ENCODE data around the gene NFATC1.

GRCh38 chr18:79523206-79523735, 127.5 kb downstream of the NFATC1 start:
- TF ChIP-seq, protein P1, sequence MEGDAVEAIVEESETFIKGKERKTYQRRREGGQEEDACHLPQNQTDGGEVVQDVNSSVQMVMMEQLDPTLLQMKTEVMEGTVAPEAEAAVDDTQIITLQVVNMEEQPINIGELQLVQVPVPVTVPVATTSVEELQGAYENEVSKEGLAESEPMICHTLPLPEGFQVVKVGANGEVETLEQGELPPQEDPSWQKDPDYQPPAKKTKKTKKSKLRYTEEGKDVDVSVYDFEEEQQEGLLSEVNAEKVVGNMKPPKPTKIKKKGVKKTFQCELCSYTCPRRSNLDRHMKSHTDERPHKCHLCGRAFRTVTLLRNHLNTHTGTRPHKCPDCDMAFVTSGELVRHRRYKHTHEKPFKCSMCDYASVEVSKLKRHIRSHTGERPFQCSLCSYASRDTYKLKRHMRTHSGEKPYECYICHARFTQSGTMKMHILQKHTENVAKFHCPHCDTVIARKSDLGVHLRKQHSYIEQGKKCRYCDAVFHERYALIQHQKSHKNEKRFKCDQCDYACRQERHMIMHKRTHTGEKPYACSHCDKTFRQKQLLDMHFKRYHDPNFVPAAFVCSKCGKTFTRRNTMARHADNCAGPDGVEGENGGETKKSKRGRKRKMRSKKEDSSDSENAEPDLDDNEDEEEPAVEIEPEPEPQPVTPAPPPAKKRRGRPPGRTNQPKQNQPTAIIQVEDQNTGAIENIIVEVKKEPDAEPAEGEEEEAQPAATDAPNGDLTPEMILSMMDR (IDR thresholded peaks at IDR 0.05): no peak
- no peak for TF ChIP-seq POLR2A (IDR thresholded peaks at IDR 0.05)
